Neural cell (in vitro differentiated cells): Measurements from ENCODE around the gene ARHGAP25. TPM values are rescaled to one million over a fixed set of nuclear protein-coding genes. Genes with fewer than 3 reads are reported as not detected.

Source experiments
- H2AFZ ChIP-seq: fragments of 200-600, 300-800 bp; sonication (generic), shearing (Covaris generic); 2 replicates; pipeline ENCODE4 v1.6.0; 2014; ENCODE audit warnings: low read depth, mild to moderate bottlenecking, antibody characterized with exemption, low read length, moderate library complexity
- H3F3A ChIP-seq: fragments of 200-600 bp; shearing (Covaris generic); 2 replicates; pipeline ENCODE4 v1.6.1; 2016; ENCODE audit warnings: mild to moderate bottlenecking, moderate library complexity, mixed read lengths, antibody characterized with exemption, low read length; ENCODE audit not compliant: insufficient read depth, poor library complexity, severe bottlenecking
- H3K27ac ChIP-seq: fragments of 200-600, 300-800 bp; sonication (generic), shearing (Covaris generic); 2 replicates; pipeline ENCODE4 v1.5.1; 2014; ENCODE audit warnings: mild to moderate bottlenecking, low read length, moderate library complexity
- H3K27me3 ChIP-seq: fragments of 300-800, 200-600 bp; sonication (generic), shearing (Covaris generic); 2 replicates; pipeline ENCODE4 v1.6.0; 2014; ENCODE audit warnings: mild to moderate bottlenecking, low read depth, low read length, moderate library complexity; ENCODE audit not compliant: insufficient read depth
- H3K36me3 ChIP-seq: fragments of 300-800, 200-600 bp; sonication (generic), shearing (Covaris generic); 2 replicates; pipeline ENCODE4 v1.5.1; 2014; ENCODE audit warnings: mild to moderate bottlenecking, antibody characterized with exemption, low read length, moderate library complexity; ENCODE audit not compliant: insufficient read depth
- H3K4me2 ChIP-seq: fragments of 300-800, 200-600 bp; sonication (generic), shearing (Covaris generic); 2 replicates; pipeline ENCODE4 v1.6.0; 2014; ENCODE audit warnings: mild to moderate bottlenecking, low read length
- H3K4me3 ChIP-seq: fragments of 300-800, 200-600 bp; sonication (generic), shearing (Covaris generic); 2 replicates; pipeline ENCODE4 v1.5.1; 2014; ENCODE audit warnings: mild to moderate bottlenecking, low read length, moderate library complexity
- H3K79me2 ChIP-seq: fragments of 200-600 bp; shearing (Covaris generic); replicated peaks from 2 replicates; pipeline ENCODE4 v1.6.0; 2014; ENCODE audit warnings: mild to moderate bottlenecking, low read length, moderate library complexity; ENCODE audit not compliant: insufficient read depth
- H3K9ac ChIP-seq: fragments of 300-800, 200-600 bp; sonication (generic), shearing (Covaris generic); 2 replicates; pipeline ENCODE4 v1.6.1; 2016; ENCODE audit warnings: mild to moderate bottlenecking, low read length, mixed read lengths
- H3K9me2 ChIP-seq: fragments of 200-600 bp; shearing (Covaris generic); 2 replicates; pipeline ENCODE4 v1.6.1; 2016; ENCODE audit warnings: mild to moderate bottlenecking, low read length, mixed read lengths; ENCODE audit not compliant: insufficient read depth
- H3K9me3 ChIP-seq: fragments of 200-600, 300-800 bp; sonication (generic), shearing (Covaris generic); 2 replicates; pipeline ENCODE4 v1.6.1; 2016; ENCODE audit warnings: mild to moderate bottlenecking, mixed run types, low read length, moderate library complexity, mixed read lengths
- H4K20me1 ChIP-seq: fragments of 200-600 bp; shearing (Covaris generic); 2 replicates; pipeline ENCODE4 v1.6.1; 2016; ENCODE audit warnings: mild to moderate bottlenecking, mixed run types; ENCODE audit not compliant: insufficient read depth
- EP300 ChIP-seq: fragments of 450-650 bp; conservative IDR thresholded peaks from 2 replicates; pipeline ENCODE4 v1.6.1; 2014; ENCODE audit warnings: antibody characterized with exemption, mild to moderate bottlenecking, moderate library complexity; ENCODE audit not compliant: poor library complexity, severe bottlenecking
- EZH2 ChIP-seq: fragments of 200-600, 300-800 bp; shearing (Covaris generic), sonication (generic); IDR thresholded peaks from 2 replicates; pipeline ENCODE4 v1.6.1; 2014; ENCODE audit warnings: antibody characterized with exemption, low read length, borderline replicate concordance, mild to moderate bottlenecking; ENCODE audit not compliant: insufficient read depth, poor library complexity, severe bottlenecking
- MXI1 ChIP-seq: fragments of 450-650 bp; conservative IDR thresholded peaks from 2 replicates; pipeline ENCODE4 v1.6.1; 2014; ENCODE audit warnings: antibody characterized with exemption, mild to moderate bottlenecking; ENCODE audit not compliant: poor library complexity, severe bottlenecking
- POLR2AphosphoS5 ChIP-seq: IDR thresholded peaks from 2 replicates; pipeline ENCODE4 v1.6.1; 2012
- RAD21 ChIP-seq: fragments of 450-650 bp; conservative IDR thresholded peaks from 2 replicates; pipeline ENCODE4 v1.6.1; 2014; ENCODE audit warnings: antibody characterized with exemption, mild to moderate bottlenecking, moderate library complexity
- SMC3 ChIP-seq: fragments of 450-650 bp; conservative IDR thresholded peaks from 2 replicates; pipeline ENCODE4 v1.6.1; 2014; ENCODE audit warnings: antibody characterized with exemption, mild to moderate bottlenecking, moderate library complexity; ENCODE audit not compliant: poor library complexity
- TAF1 ChIP-seq: IDR thresholded peaks from 2 replicates; pipeline ENCODE4 v1.6.1; 2012; ENCODE audit warnings: low read depth
- polyA plus RNA-seq: library from polyadenylated mRNA; depleted of rRNA; stranded (reverse); fragments of >200 nt; gene quantifications from 2 replicates; pipeline ENCODE4 v1.2.3, GENCODE V29; 2014
- TF ChIP-seq, protein P1 (sequence below): fragments of 450-650 bp; IDR thresholded peaks from 2 replicates; pipeline ENCODE4 v1.5.1; 2014; ENCODE audit warnings: antibody characterized with exemption, mild to moderate bottlenecking, moderate library complexity; ENCODE audit not compliant: poor library complexity, severe bottlenecking
- TF ChIP-seq, protein P2 (sequence below): IDR thresholded peaks from 2 replicates; pipeline ENCODE4 v1.6.1; 2012; ENCODE audit warnings: borderline replicate concordance

ARHGAP25 gene
- polyA plus RNA-seq, 1 donor from 2014 or later, result not detected

DNA sequence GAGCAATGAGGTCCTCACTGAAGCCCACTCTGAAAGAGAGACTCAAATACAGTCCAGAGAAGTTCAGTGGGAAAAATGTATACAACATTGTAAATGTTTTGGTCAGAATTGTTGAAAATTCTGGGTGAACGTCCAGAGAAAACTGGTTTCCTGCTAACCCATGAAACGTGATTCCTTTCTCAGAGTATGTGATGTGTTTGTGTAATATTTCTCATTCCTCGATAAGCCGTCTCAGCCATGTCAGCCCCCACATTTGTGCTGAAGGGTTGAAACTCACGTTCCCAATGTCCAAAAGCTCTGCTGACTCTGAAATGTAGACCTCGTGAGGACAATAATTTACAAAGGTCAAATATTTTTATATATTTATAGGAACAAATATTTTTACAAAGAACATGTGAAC, 84.9 kb downstream of the ARHGAP25 start:
- TF ChIP-seq POLR2AphosphoS5 (no peak), MXI1 (no peak)
- TF ChIP-seq, protein P1, sequence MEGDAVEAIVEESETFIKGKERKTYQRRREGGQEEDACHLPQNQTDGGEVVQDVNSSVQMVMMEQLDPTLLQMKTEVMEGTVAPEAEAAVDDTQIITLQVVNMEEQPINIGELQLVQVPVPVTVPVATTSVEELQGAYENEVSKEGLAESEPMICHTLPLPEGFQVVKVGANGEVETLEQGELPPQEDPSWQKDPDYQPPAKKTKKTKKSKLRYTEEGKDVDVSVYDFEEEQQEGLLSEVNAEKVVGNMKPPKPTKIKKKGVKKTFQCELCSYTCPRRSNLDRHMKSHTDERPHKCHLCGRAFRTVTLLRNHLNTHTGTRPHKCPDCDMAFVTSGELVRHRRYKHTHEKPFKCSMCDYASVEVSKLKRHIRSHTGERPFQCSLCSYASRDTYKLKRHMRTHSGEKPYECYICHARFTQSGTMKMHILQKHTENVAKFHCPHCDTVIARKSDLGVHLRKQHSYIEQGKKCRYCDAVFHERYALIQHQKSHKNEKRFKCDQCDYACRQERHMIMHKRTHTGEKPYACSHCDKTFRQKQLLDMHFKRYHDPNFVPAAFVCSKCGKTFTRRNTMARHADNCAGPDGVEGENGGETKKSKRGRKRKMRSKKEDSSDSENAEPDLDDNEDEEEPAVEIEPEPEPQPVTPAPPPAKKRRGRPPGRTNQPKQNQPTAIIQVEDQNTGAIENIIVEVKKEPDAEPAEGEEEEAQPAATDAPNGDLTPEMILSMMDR, result no peak
- Histone ChIP-seq H3K4me3 (no peak overlapping the region), H4K20me1 (no peaks in the 10 kb centered on the region), H3K9ac (no peak overlapping the region), H3K4me2 (no peak overlapping the region), H3K9me3 (no peaks in the 10 kb centered on the region), H3K27me3 (no peaks in the 10 kb centered on the region), H3F3A (no peaks in the 10 kb centered on the region), H3K27ac (no peak overlapping the region), H2AFZ (no peak overlapping the region), H3K36me3 (no peaks in the 10 kb centered on the region), H3K9me2 (no peaks in the 10 kb centered on the region), H3K79me2 (no peaks in the 10 kb centered on the region)

DNA sequence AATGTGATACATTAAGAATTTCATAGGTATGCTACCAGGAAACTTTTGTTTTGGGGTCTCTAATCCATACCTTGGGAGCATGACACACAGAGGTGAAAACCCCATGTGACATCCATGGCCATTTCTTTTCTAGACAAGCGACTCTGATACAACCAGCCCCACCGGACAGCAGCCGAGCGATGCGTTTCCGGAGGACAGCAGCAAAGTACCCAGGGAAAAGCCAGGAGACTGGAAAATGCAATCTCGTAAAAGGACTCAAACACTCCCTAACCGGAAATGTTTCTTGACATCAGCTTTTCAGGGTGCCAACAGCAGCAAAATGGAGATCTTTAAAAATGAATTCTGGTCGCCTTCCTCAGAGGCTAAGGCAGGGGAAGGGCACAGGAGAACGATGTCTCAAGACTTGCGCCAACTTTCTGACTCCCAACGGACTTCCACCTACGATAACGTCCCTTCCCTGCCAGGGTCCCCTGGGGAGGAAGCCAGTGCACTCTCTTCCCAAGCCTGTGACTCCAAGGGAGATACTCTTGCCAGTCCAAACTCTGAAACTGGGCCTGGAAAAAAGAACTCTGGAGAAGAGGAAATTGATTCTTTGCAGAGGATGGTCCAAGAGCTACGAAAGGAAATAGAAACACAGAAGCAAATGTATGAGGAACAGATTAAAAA, 87.7 kb downstream of the ARHGAP25 start:
- no peaks in the 10 kb centered on the region for H3K9me2 ChIP-seq
- no peak overlapping the region for H2AFZ ChIP-seq
- H3K27me3 ChIP-seq, result no peaks in the 10 kb centered on the region
- no peaks in the 10 kb centered on the region for H4K20me1 ChIP-seq
- H3K79me2 ChIP-seq, result no peaks in the 10 kb centered on the region
- H3K27ac ChIP-seq, result no peak overlapping the region
- no peaks in the 10 kb centered on the region for H3F3A ChIP-seq
- H3K4me3 ChIP-seq, result no peak overlapping the region
- TF ChIP-seq, protein P1, result no peak
- no peak for TF ChIP-seq EP300
- TF ChIP-seq SMC3, result no peak
- TF ChIP-seq TAF1, result no peak
- no peak for TF ChIP-seq POLR2AphosphoS5
- no peak for TF ChIP-seq RAD21
- TF ChIP-seq EZH2, result no peak
- TF ChIP-seq, protein P2, sequence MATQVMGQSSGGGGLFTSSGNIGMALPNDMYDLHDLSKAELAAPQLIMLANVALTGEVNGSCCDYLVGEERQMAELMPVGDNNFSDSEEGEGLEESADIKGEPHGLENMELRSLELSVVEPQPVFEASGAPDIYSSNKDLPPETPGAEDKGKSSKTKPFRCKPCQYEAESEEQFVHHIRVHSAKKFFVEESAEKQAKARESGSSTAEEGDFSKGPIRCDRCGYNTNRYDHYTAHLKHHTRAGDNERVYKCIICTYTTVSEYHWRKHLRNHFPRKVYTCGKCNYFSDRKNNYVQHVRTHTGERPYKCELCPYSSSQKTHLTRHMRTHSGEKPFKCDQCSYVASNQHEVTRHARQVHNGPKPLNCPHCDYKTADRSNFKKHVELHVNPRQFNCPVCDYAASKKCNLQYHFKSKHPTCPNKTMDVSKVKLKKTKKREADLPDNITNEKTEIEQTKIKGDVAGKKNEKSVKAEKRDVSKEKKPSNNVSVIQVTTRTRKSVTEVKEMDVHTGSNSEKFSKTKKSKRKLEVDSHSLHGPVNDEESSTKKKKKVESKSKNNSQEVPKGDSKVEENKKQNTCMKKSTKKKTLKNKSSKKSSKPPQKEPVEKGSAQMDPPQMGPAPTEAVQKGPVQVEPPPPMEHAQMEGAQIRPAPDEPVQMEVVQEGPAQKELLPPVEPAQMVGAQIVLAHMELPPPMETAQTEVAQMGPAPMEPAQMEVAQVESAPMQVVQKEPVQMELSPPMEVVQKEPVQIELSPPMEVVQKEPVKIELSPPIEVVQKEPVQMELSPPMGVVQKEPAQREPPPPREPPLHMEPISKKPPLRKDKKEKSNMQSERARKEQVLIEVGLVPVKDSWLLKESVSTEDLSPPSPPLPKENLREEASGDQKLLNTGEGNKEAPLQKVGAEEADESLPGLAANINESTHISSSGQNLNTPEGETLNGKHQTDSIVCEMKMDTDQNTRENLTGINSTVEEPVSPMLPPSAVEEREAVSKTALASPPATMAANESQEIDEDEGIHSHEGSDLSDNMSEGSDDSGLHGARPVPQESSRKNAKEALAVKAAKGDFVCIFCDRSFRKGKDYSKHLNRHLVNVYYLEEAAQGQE, result no peak
- TF ChIP-seq MXI1, result no peak
- H3K4me2 ChIP-seq, result no peak overlapping the region
- no peaks in the 10 kb centered on the region for H3K36me3 ChIP-seq
- no peaks in the 10 kb centered on the region for H3K9me3 ChIP-seq
- H3K9ac ChIP-seq, result no peak overlapping the region
